BE2C (cell line): ENCODE results near the gene CABS1.

Experiments
- DNase-seq: peaks from one replicate; pipeline ENCODE4 v3.0.0-alpha.2; 2020
- H3K27me3 ChIP-seq: fragments of 250-450 bp; sonication (Bioruptor Pico); 2 replicates; pipeline ENCODE4 v1.5.1; 2020; ENCODE audit warnings: mild to moderate bottlenecking
- H3K36me3 ChIP-seq: fragments of 250-450 bp; sonication (Bioruptor Pico); 2 replicates; pipeline ENCODE4 v1.5.1; 2020; ENCODE audit warnings: mild to moderate bottlenecking
- H3K4me1 ChIP-seq: fragments of 250-450 bp; sonication (Bioruptor Pico); 2 replicates; pipeline ENCODE4 v1.5.1; 2020
- H3K4me3 ChIP-seq: 2 replicates; pipeline ENCODE4 v1.5.1; 2011; ENCODE audit warnings: low read depth, low read length
- H3K9me3 ChIP-seq: fragments of 250-450 bp; sonication (Bioruptor Pico); 2 replicates; pipeline ENCODE4 v1.5.1; 2020
- CTCF ChIP-seq: IDR thresholded peaks from 2 replicates; pipeline ENCODE4 v1.5.1; 2012; ENCODE audit warnings: mild to moderate bottlenecking, low read depth, low read length

CABS1 gene

GRCh38 chr4:70326052-70326451 lies 8.7 kb upstream of the CABS1 start:
- DNase-seq, result no peak
- H3K9me3 ChIP-seq, result no peaks in the 10 kb centered on the region
- TF ChIP-seq CTCF, result no peak
- no peaks in the 10 kb centered on the region for H3K27me3 ChIP-seq
- no peak overlapping the region for H3K4me3 ChIP-seq
- H3K36me3 ChIP-seq, result no peaks in the 10 kb centered on the region
- H3K4me1 ChIP-seq, result no peaks in the 10 kb centered on the region

GRCh38 chr4:70336043-70336442 lies 1.3 kb downstream of the CABS1 start:
- Histone ChIP-seq H3K27me3 (no peaks in the 10 kb centered on the region), H3K4me1 (no peaks in the 10 kb centered on the region), H3K36me3 (no peaks in the 10 kb centered on the region), H3K4me3 (no peak overlapping the region), H3K9me3 (no peaks in the 10 kb centered on the region)
- no peak for TF ChIP-seq CTCF
- no peak for DNase-seq

- no peak for TF ChIP-seq CTCF
- no peaks in the 10 kb centered on the region for H3K27me3 ChIP-seq
- H3K4me1 ChIP-seq, result no peaks in the 10 kb centered on the region
- DNase-seq, result no peak
- H3K36me3 ChIP-seq, result no peaks in the 10 kb centered on the region
- H3K4me3 ChIP-seq, result no peak overlapping the region
- H3K9me3 ChIP-seq, result no peaks in the 10 kb centered on the region
These were observed 3.2 kb downstream of the CABS1 start for GRCh38 chr4:70337886-70338420.

GRCh38 chr4:70356185-70356584 lies 21.4 kb downstream of the CABS1 start:
- Histone ChIP-seq H3K4me3 (no peak overlapping the region), H3K36me3 (no peaks in the 10 kb centered on the region), H3K27me3 (no peaks in the 10 kb centered on the region), H3K4me1 (no peaks in the 10 kb centered on the region), H3K9me3 (no peaks in the 10 kb centered on the region)
- no peak for TF ChIP-seq CTCF
- no peak for DNase-seq

GRCh38 chr4:70359115-70359661 lies 24.4 kb downstream of the CABS1 start:
- H3K9me3 ChIP-seq, result no peaks in the 10 kb centered on the region
- no peaks in the 10 kb centered on the region for H3K4me1 ChIP-seq
- H3K27me3 ChIP-seq, result no peaks in the 10 kb centered on the region
- no peak for TF ChIP-seq CTCF
- H3K4me3 ChIP-seq, result no peak overlapping the region
- H3K36me3 ChIP-seq, result no peaks in the 10 kb centered on the region
- DNase-seq, result no peak

GRCh38 chr4:70360460-70360859 lies 25.7 kb downstream of the CABS1 start, which contains the start of gene SMR3A:
SMR3A (plus strand) TSS chr4:70360760; CDS start chr4:70362116, 1,356 bp downstream.
- H3K4me1 ChIP-seq, result no peaks in the 10 kb centered on the region
- DNase-seq, result no peak
- no peak for TF ChIP-seq CTCF

More at GRCh38 chr4:70360460-70360859, 25.7 kb downstream of the CABS1 start, which contains the start of gene SMR3A:
- no peak within 1 kb of the TSS for H3K4me3 ChIP-seq
- no peaks in the 10 kb centered on the region for H3K9me3 ChIP-seq
- H3K27me3 ChIP-seq, result no peaks in the 10 kb centered on the region
- H3K36me3 ChIP-seq, result no peaks in the 10 kb centered on the region
